SH-SY5Y (cell line): ENCODE data around the gene MRGPRF.

ENCODE experiments used
- GATA2 ChIP-seq: IDR thresholded peaks from 2 replicates; pipeline ENCODE4 v1.6.1; 2011; ENCODE audit warnings: mild to moderate bottlenecking, low read depth, low read length
- GATA3 ChIP-seq: IDR thresholded peaks from 2 replicates; pipeline ENCODE4 v1.6.1; 2011; ENCODE audit warnings: low read depth, mild to moderate bottlenecking, low read length, moderate library complexity

DNA sequence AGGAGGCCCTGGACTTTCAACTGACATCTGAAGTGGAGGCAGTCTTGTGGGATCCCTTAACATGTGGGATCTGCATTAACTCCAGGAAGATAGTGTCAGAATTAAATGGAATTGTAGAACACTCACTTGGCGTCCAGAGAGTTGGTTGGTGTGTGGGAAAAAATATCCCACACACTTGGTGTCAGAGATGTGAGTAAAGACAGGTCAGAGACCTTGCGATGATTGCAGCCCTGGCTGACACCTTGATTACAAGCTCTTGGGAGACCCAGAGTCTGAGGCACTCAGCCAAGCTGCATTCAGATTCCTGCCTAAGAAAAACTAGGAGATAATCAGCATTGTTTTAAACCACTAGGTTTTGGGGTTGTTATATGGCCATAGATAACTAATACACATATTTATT lies 28.5 kb upstream of the MRGPRF start:
- TF ChIP-seq GATA3: no peak
- no peak for TF ChIP-seq GATA2
